H1 (cell line): ENCODE results near the gene KCNIP2. TPM values are rescaled to one million over a fixed set of nuclear protein-coding genes. Genes with fewer than 3 reads are reported as not detected.

Experiments used
- CTCF ChIA-PET: fragments of 300-600 bp; sonication (Branson Sonifier 250); formaldehyde crosslinking; loops from one replicate; lab custom pipeline; 2021; ENCODE audit not compliant: partially characterized antibody; lab: Charles Lee
- POLR2A ChIA-PET: fragments of 300-600 bp; sonication (Branson Sonifier 250); formaldehyde crosslinking; loops from one replicate; lab custom pipeline; 2021; ENCODE audit warnings: inconsistent platforms; ENCODE audit not compliant: partially characterized antibody; lab: Charles Lee
- DNase-seq, 2 experiments: peaks; one replicate each; pipeline versions ENCODE4 v3.0.0 to v3.0.0-alpha.2; 2010 to 2022; ENCODE audit warnings: low spot score in 2 of 2, low read depth in 1 of 2, mixed read lengths in 1 of 2
- FAIRE-seq: peaks from 2 replicates; lab custom pipeline; 2011; peaks lifted over from hg19 to GRCh38; lab: Jason Lieb, UNC
- H2AFZ ChIP-seq: 2 replicates; pipeline ENCODE4 v1.8.1; 2012; ENCODE audit warnings: low read length, inconsistent platforms
- H2AK5ac ChIP-seq: 2 replicates; pipeline ENCODE4 v1.6.1; 2013; ENCODE audit warnings: low read depth, low read length
- H2BK120ac ChIP-seq: replicated peaks from 2 replicates; pipeline ENCODE3; 2013; ENCODE audit warnings: low read depth, low read length, inconsistent platforms
- H2BK12ac ChIP-seq: 2 replicates; pipeline ENCODE4 v1.6.1; 2013; ENCODE audit warnings: low read depth, low read length
- H2BK15ac ChIP-seq: 2 replicates; pipeline ENCODE4 v1.6.1; 2013; ENCODE audit warnings: low read length
- H2BK20ac ChIP-seq: 2 replicates; pipeline ENCODE4 v1.6.1; 2013; ENCODE audit warnings: low read length
- H2BK5ac ChIP-seq: 2 replicates; pipeline ENCODE4 v1.6.1; 2013; ENCODE audit warnings: low read depth, low read length
- H3K14ac ChIP-seq: 2 replicates; pipeline ENCODE4 v1.6.1; 2013; ENCODE audit warnings: inconsistent platforms; ENCODE audit not compliant: insufficient read length
- H3K18ac ChIP-seq: 2 replicates; pipeline ENCODE4 v1.6.1; 2013; ENCODE audit warnings: low read length; ENCODE audit errors: extremely low read depth
- H3K23ac ChIP-seq: 2 replicates; pipeline ENCODE4 v1.6.1; 2013; ENCODE audit warnings: inconsistent platforms; ENCODE audit not compliant: insufficient read length
- H3K23me2 ChIP-seq: 2 replicates; pipeline ENCODE4 v1.6.1; 2013; ENCODE audit warnings: low read depth, low read length
- H3K27ac ChIP-seq: 2 replicates; pipeline ENCODE4 v1.6.1; 2011; ENCODE audit warnings: low read depth, low read length, inconsistent platforms
- H3K27me3 ChIP-seq, 4 experiments: replicated peaks in 1 of 4; 1 replicate in 1 of 4; 2 replicates in 3 of 4; pipeline versions ENCODE4 v1.6.1 to v1.8.1; 2011 to 2013; ENCODE audit warnings: low read length in 3 of 4, mild to moderate bottlenecking in 3 of 4, inconsistent platforms in 2 of 4, mixed read lengths in 2 of 4, moderate library complexity in 1 of 4; ENCODE audit not compliant: control insufficient read depth in 3 of 4, insufficient read depth in 3 of 4; ENCODE audit errors: extremely low read depth in 1 of 4
- H3K36me3 ChIP-seq, 4 experiments: 2 replicates each; pipeline versions ENCODE4 v1.6.1 to v1.8.1; 2011 to 2013; ENCODE audit warnings: mild to moderate bottlenecking in 4 of 4, low read length in 3 of 4, moderate library complexity in 2 of 4, control low read depth in 1 of 4, inconsistent platforms in 1 of 4; ENCODE audit not compliant: insufficient read depth in 4 of 4, control insufficient read depth in 2 of 4
- H3K4ac ChIP-seq: replicated peaks from 2 replicates; pipeline ENCODE3; 2013; ENCODE audit warnings: low read length, low read depth, mixed read lengths, inconsistent platforms; ENCODE audit not compliant: insufficient read length
- H3K4me1 ChIP-seq, 4 experiments: replicated peaks in 1 of 4; 1 replicate in 1 of 4; 2 replicates in 3 of 4; pipeline versions ENCODE4 v1.6.1 to v1.8.1; 2011 to 2013; ENCODE audit warnings: low read length in 3 of 4, inconsistent platforms in 2 of 4, mixed read lengths in 1 of 4; ENCODE audit not compliant: insufficient read depth in 4 of 4, control insufficient read depth in 3 of 4
- H3K4me2 ChIP-seq, 2 experiments: 2 replicates each; pipeline versions ENCODE4 v1.6.1 to v1.8.1; 2011 to 2013; ENCODE audit warnings: low read depth in 2 of 2, low read length in 2 of 2, control low read depth in 1 of 2, inconsistent platforms in 1 of 2, mild to moderate bottlenecking in 1 of 2; ENCODE audit not compliant: insufficient read depth in 1 of 2
- H3K4me3 ChIP-seq, 4 experiments: fragments of 200-600, 300-600 bp in 1 of 4; sonication (generic), shearing (Covaris generic), sonication (Bioruptor Twin) in 1 of 4; 2 replicates each; pipeline versions ENCODE4 v1.5.1 to v1.8.1; 2011 to 2016; ENCODE audit warnings: low read length in 4 of 4, low read depth in 3 of 4, control low read depth in 2 of 4, inconsistent platforms in 2 of 4, mild to moderate bottlenecking in 2 of 4, mixed read lengths in 1 of 4, moderate library complexity in 1 of 4; ENCODE audit not compliant: insufficient read depth in 2 of 4; ENCODE audit errors: extremely low read depth in 1 of 4
- H3K56ac ChIP-seq: replicated peaks from 2 replicates; pipeline ENCODE3; 2013; ENCODE audit warnings: low read depth, mild to moderate bottlenecking, mixed read lengths, low read length, inconsistent platforms; ENCODE audit not compliant: insufficient read length
- H3K79me1 ChIP-seq: 2 replicates; pipeline ENCODE4 v1.6.1; 2013; ENCODE audit warnings: low read depth, low read length, control low read depth
- H3K79me2 ChIP-seq, 2 experiments: 2 replicates each; pipeline versions ENCODE4 v1.6.1 to v1.8.1; 2012 to 2013; ENCODE audit warnings: low read length in 2 of 2, mild to moderate bottlenecking in 2 of 2, inconsistent platforms in 1 of 2; ENCODE audit not compliant: insufficient read depth in 2 of 2, control insufficient read depth in 1 of 2
- H3K9ac ChIP-seq, 4 experiments: replicated peaks in 1 of 4; 1 replicate in 1 of 4; 2 replicates in 3 of 4; pipeline versions ENCODE4 v1.6.1 to v1.8.1; 2011 to 2013; ENCODE audit warnings: low read depth in 3 of 4, low read length in 3 of 4, control low read depth in 2 of 4, mild to moderate bottlenecking in 2 of 4, moderate library complexity in 2 of 4, inconsistent platforms in 1 of 4; ENCODE audit errors: extremely low read depth in 1 of 4
- H3K9me3 ChIP-seq, 2 experiments: 2 replicates each; pipeline versions ENCODE4 v1.6.1 to v1.8.1; 2012 to 2013; ENCODE audit warnings: mild to moderate bottlenecking in 2 of 2, moderate library complexity in 2 of 2, control low read depth in 1 of 2, inconsistent platforms in 1 of 2, low read depth in 1 of 2, low read length in 1 of 2, mixed read lengths in 1 of 2; ENCODE audit not compliant: insufficient read depth in 2 of 2
- H4K20me1 ChIP-seq, 2 experiments: replicated peaks in 1 of 2; 2 replicates each; pipeline versions ENCODE3 to v1.8.1; 2011 to 2013; ENCODE audit warnings: inconsistent platforms in 2 of 2, low read length in 2 of 2, mild to moderate bottlenecking in 1 of 2; ENCODE audit not compliant: insufficient read depth in 2 of 2, control insufficient read depth in 1 of 2
- H4K5ac ChIP-seq: 2 replicates; pipeline ENCODE4 v1.6.1; 2013; ENCODE audit warnings: low read length, low read depth, mixed read lengths, inconsistent platforms; ENCODE audit not compliant: insufficient read length
- H4K8ac ChIP-seq: 2 replicates; pipeline ENCODE4 v1.8.0; 2013; ENCODE audit warnings: mild to moderate bottlenecking, moderate library complexity, low read length, inconsistent platforms; ENCODE audit not compliant: insufficient read depth; ENCODE audit errors: extremely low read depth
- H4K91ac ChIP-seq: replicated peaks from 2 replicates; pipeline ENCODE3; 2013; ENCODE audit warnings: low read length, mixed read lengths, inconsistent platforms; ENCODE audit not compliant: insufficient read length
- ATF3 ChIP-seq: IDR thresholded peaks from 2 replicates; pipeline ENCODE4 v1.6.1; 2011; ENCODE audit warnings: low read depth, mild to moderate bottlenecking, low read length; ENCODE audit not compliant: insufficient read depth
- CREB1 ChIP-seq: IDR thresholded peaks from 2 replicates; pipeline ENCODE4 v1.6.1; 2012; ENCODE audit warnings: inconsistent platforms
- E2F6 ChIP-seq: IDR thresholded peaks from 2 replicates; pipeline ENCODE4 v1.6.1; 2012; ENCODE audit warnings: inconsistent platforms
- JUND ChIP-seq: IDR thresholded peaks from 2 replicates; pipeline ENCODE4 v1.6.1; 2011; ENCODE audit warnings: mild to moderate bottlenecking, improper control_type of control experiment, low read length
- MAX ChIP-seq: IDR thresholded peaks from 2 replicates; pipeline ENCODE4 v1.6.1; 2012; ENCODE audit warnings: inconsistent platforms
- SUZ12 ChIP-seq: fragments of 200-600 bp; sonication (generic); IDR thresholded peaks from 2 replicates; pipeline ENCODE4 v1.6.1; 2012; ENCODE audit warnings: mild to moderate bottlenecking, inconsistent platforms, low read length, moderate library complexity, mixed read lengths
- USF2 ChIP-seq: IDR thresholded peaks from 2 replicates; pipeline ENCODE4 v1.6.1; 2011; ENCODE audit warnings: low read length, improper control_type of control experiment
- WGBS, 2 experiments: shearing (Covaris generic) in 1 of 2; methylation state at CpG; one replicate each; pipeline versions ENCODE4 v1.1.6 to v1.1.7; 2013 to 2015; ENCODE audit warnings: low lambda C conversion rate in 2 of 2, mixed read lengths in 2 of 2, inconsistent platforms in 1 of 2, low coverage in 1 of 2, missing lambda C conversion rate in 1 of 2; ENCODE audit not compliant: insufficient replicate concordance in 2 of 2, insufficient coverage in 1 of 2, insufficient read length in 1 of 2; ENCODE audit errors: extremely low coverage in 1 of 2, missing lambda C conversion rate in 1 of 2; 5-methylcytosine and 5-hydroxymethylcytosine counted together
- polyA plus RNA-seq, 7 experiments: library from polyadenylated mRNA; depleted of rRNA in 3 of 7; stranded (reverse) in 5 of 7; unstranded in 2 of 7; fragments of >200 nt in 5 of 7; fragments of 200-250 nt in 2 of 7; gene quantifications; 1 replicate in 5 of 7; 2 replicates in 1 of 7; 4 replicates in 1 of 7; pipeline versions ENCODE4 v1.2.1 to v1.2.3, GENCODE V29; 2011 to 2013; ENCODE audit warnings: missing spikeins in 2 of 7, mixed read lengths in 2 of 7
- total RNA-seq: library from RNA; stranded (reverse); fragmentation: NEBNext Ultra II Directional; extraction: Animal tissue kit (Norgen Biotek cat#: 25700); gene quantifications from 2 replicates; pipeline ENCODE4 v1.2.1, GENCODE V29; 2021

KCNIP2 gene
- total and polyA plus RNA-seq, 2 of the 8 experiments (the other 6 are each of a cell fraction or from before 2014, with no cell fraction given), result 2.7 to 6.0 TPM

GRCh38 chr10:101830322-101831168 is 13.1 kb downstream of the KCNIP2 start:
- peak overlapping the region; percentile 48; the same call in 1 of the 2 replicates for H2BK20ac ChIP-seq
- H2BK12ac ChIP-seq, result peak overlapping the region; percentile 92; the same call in 1 of the 2 replicates
- no peaks in the 10 kb centered on the region for H3K27me3 ChIP-seq
- ChIA-PET POLR2A (interaction anchor here (1.8 to 9.8 kb wide), 2 partner anchors 10 to 13 kb away, joined by 12 to 100 read pairs; partner anchors contain the start of gene OGA), CTCF (interaction anchor here (0.8 to 4.3 kb wide), 3 partner anchors 11 to 284 kb away, joined by 3 to 24 read pairs (median 4); no protein-coding TSS in a partner anchor)
- 5% methylated on average over 51 of the region's 56 CpGs; no CpG with 5 or more reads in 1 of the 2 experiments for WGBS, 2 experiments
- H3K27ac ChIP-seq, result no peak overlapping the region
- no peak overlapping the region for H3K56ac ChIP-seq
- H4K8ac ChIP-seq, result peak overlapping the region; percentile 61
- H4K5ac ChIP-seq, result peak overlapping the region; percentile 6
- peaks cover 13% of the 10 kb centered on the region for H3K23me2 ChIP-seq
- H3K79me1 ChIP-seq, result peaks cover 2% of the 10 kb centered on the region; the same call in 1 of the 2 replicates
- peaks cover 9 to 22% (median 17%) of the 10 kb centered on the region in 4 experiments for H3K4me1 ChIP-seq
- peak overlapping the region; percentile 24; the same call in 1 of the 2 replicates for H3K18ac ChIP-seq
- no peaks in the 10 kb centered on the region; a peak in 1 of 8 replicates for H3K36me3 ChIP-seq
- H2BK5ac ChIP-seq, result peak overlapping the region; percentile 81; the same call in 1 of the 2 replicates
- H4K91ac ChIP-seq, result peak overlapping the region; percentile 46
- peak overlapping the region; percentile 72; the same call in 1 of the 2 replicates for H2BK15ac ChIP-seq
- peaks cover 4 to 20% of the 10 kb centered on the region in 2 experiments for H4K20me1 ChIP-seq
- H3K14ac ChIP-seq, result no peak overlapping the region
- no peak overlapping the region for H2BK120ac ChIP-seq
- no peak overlapping the region; the same call in 1 of the 2 replicates for H2AFZ ChIP-seq
- peak overlapping the region; percentile 87 to 94 for H3K4me2 ChIP-seq
- H3K9me3 ChIP-seq, result no peaks in the 10 kb centered on the region
- H3K4me3 ChIP-seq, result peak overlapping the region; percentile 44 to 66 (median 48)
- no peaks in the 10 kb centered on the region for H3K79me2 ChIP-seq
- DNase-seq (peak in 1 of 2 experiments; percentile 90), FAIRE-seq (no peak)
- H3K4ac ChIP-seq, result no peak overlapping the region
- no peak overlapping the region for H2AK5ac ChIP-seq
- H3K9ac ChIP-seq, result peak overlapping the region in 1 of 4 experiments; percentile 15; a peak in 2 of 7 replicates
- no peak overlapping the region for H3K23ac ChIP-seq
- TF ChIP-seq CREB1, result peak; percentile 64; the same call in 1 of the 2 replicates
- TF ChIP-seq ATF3, result no peak
- 0 out of 2 replicates have a peak, but pooled peaks have one; percentile 6 for TF ChIP-seq USF2
- TF ChIP-seq E2F6, result 0 out of 2 replicates have a peak, but pooled peaks have one; percentile 11
- no peak for TF ChIP-seq JUND
- peak; percentile 88 for TF ChIP-seq MAX
- TF ChIP-seq SUZ12, result no peak; the same call in 1 of the 2 replicates
